ENCODE data around the gene TEX29.

The TEX29 gene

GRCh38 chr13:111322916-111323331 is 2.5 kb downstream of the TEX29 start:
- peak; percentile 17 for DNase-seq

GRCh38 chr13:111323549-111323948 is 3.1 kb downstream of the TEX29 start:
- no peak for DNase-seq

- DNase-seq, result no peak
Measured at GRCh38 chr13:111323950-111324651, 3.7 kb downstream of the TEX29 start.

- DNase-seq, result no peak
Measured at GRCh38 chr13:111324736-111325135, 4.3 kb downstream of the TEX29 start.

GRCh38 chr13:111325146-111325890 is 4.9 kb downstream of the TEX29 start:
- DNase-seq, result no peak

GRCh38 chr13:111325941-111326620 is 5.6 kb downstream of the TEX29 start:
- no peak for DNase-seq

- DNase-seq, result no peak
Measured at GRCh38 chr13:111326621-111326965, 6.2 kb downstream of the TEX29 start.

- DNase-seq, result no peak
Measured at GRCh38 chr13:111326981-111327642, 6.7 kb downstream of the TEX29 start.

GRCh38 chr13:111327730-111328573 is 7.5 kb downstream of the TEX29 start:
- no peak for DNase-seq

GRCh38 chr13:111328574-111329410 is 8.3 kb downstream of the TEX29 start:
- no peak for DNase-seq

GRCh38 chr13:111329641-111330040 is 9.2 kb downstream of the TEX29 start:
- no peak for DNase-seq

GRCh38 chr13:111330066-111330610 is 9.7 kb downstream of the TEX29 start:
- DNase-seq, result no peak

GRCh38 chr13:111335298-111335697 is 14.9 kb downstream of the TEX29 start:
- no peak for DNase-seq

GRCh38 chr13:111336666-111337065 is 16.2 kb downstream of the TEX29 start:
- DNase-seq, result no peak

GRCh38 chr13:111337206-111337605 is 16.8 kb downstream of the TEX29 start:
- no peak for DNase-seq

GRCh38 chr13:111337741-111338140 is 17.3 kb downstream of the TEX29 start:
- no peak for DNase-seq

- DNase-seq, result no peak
Measured at GRCh38 chr13:111338841-111339240, 18.4 kb downstream of the TEX29 start.

- DNase-seq, result no peak
Measured at GRCh38 chr13:111339366-111340143, 19.1 kb downstream of the TEX29 start.

- DNase-seq, result no peak
Measured at GRCh38 chr13:111341886-111342285, 21.4 kb downstream of the TEX29 start.

- no peak for DNase-seq
Measured at GRCh38 chr13:111342721-111343120, 22.3 kb downstream of the TEX29 start.
